Adrenal gland (tissue), 5 donors: ENCODE results near the gene TOP2A.

Experiments
- POLR2A ChIP-seq, 2 donors: fragments of 450-650 bp; IDR thresholded peaks; one replicate each; pipeline ENCODE4 v1.6.1; 2017; ENCODE audit warnings: antibody characterized with exemption in 2 of 2, mild to moderate bottlenecking in 2 of 2, moderate library complexity in 1 of 2
- TF ChIP-seq, protein P1 (sequence below), 6 experiments: fragments of 450-650 bp in 4 of 6; fragments of 200-600 bp in 2 of 6; sonication (generic) in 1 of 6; IDR thresholded peaks; 1 replicate in 5 of 6; 2 replicates in 1 of 6; pipeline versions ENCODE4 v1.5.1 to v1.8.0; 2016 to 2021; ENCODE audit warnings: antibody characterized with exemption in 6 of 6, mild to moderate bottlenecking in 2 of 6, moderate library complexity in 1 of 6
- donor health status: DM: no; HTN: no; CAD: no.

DNA sequence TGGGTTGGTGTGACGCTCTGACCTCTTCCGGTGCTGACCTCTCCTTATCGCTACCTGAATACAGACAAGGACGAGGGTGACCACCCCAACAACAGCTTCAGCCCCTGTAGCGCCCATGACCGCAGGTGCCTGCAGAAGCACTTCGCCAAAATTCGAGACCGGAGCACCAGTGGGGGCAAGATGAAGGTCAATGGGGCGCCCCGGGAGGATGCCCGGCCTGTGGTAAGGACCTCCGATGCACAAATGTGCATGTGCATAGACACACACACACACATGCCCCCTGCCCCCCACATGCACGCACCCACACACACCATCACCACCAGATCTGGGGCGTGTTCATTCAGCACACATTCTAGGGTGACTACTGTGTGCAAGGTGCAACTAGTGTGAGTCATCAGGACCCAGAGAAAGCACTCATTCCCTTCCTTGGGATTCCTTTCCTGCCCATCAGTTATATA, 35.3 kb upstream of the TOP2A start:
- TF ChIP-seq, protein P1, sequence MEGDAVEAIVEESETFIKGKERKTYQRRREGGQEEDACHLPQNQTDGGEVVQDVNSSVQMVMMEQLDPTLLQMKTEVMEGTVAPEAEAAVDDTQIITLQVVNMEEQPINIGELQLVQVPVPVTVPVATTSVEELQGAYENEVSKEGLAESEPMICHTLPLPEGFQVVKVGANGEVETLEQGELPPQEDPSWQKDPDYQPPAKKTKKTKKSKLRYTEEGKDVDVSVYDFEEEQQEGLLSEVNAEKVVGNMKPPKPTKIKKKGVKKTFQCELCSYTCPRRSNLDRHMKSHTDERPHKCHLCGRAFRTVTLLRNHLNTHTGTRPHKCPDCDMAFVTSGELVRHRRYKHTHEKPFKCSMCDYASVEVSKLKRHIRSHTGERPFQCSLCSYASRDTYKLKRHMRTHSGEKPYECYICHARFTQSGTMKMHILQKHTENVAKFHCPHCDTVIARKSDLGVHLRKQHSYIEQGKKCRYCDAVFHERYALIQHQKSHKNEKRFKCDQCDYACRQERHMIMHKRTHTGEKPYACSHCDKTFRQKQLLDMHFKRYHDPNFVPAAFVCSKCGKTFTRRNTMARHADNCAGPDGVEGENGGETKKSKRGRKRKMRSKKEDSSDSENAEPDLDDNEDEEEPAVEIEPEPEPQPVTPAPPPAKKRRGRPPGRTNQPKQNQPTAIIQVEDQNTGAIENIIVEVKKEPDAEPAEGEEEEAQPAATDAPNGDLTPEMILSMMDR (IDR thresholded peaks at IDR 0.05) = no peak
- no peak for TF ChIP-seq POLR2A (IDR thresholded peaks at IDR 0.05)
